Transverse colon (tissue), 4 donors: ENCODE measurements around the gene CYP4F3.

Experiments used
- EP300 ChIP-seq: sonication (generic); formaldehyde crosslinking; IDR thresholded peaks from one replicate; pipeline ENCODE4 v1.6.1; 2017; ENCODE audit warnings: antibody characterized with exemption, low read depth
- POLR2A ChIP-seq: fragments of 450-650 bp; IDR thresholded peaks from one replicate; pipeline ENCODE4 v1.6.1; 2016; ENCODE audit warnings: antibody characterized with exemption, mild to moderate bottlenecking, moderate library complexity
- POLR2AphosphoS5 ChIP-seq, 3 donors: sonication (generic); formaldehyde crosslinking; IDR thresholded peaks; one replicate each; pipeline ENCODE4 v1.6.1; 2016; ENCODE audit warnings: antibody characterized with exemption in 3 of 3
- TF ChIP-seq, protein P1 (sequence below), 5 experiments: fragments of 200-600 bp in 3 of 5; fragments of 450-650 bp in 2 of 5; sonication (generic) in 3 of 5; IDR thresholded peaks; 1 replicate in 2 of 5; 2 replicates in 3 of 5; pipeline ENCODE4 v1.5.1; 2016 to 2017; ENCODE audit warnings: antibody characterized with exemption in 5 of 5, inconsistent platforms in 3 of 5, mild to moderate bottlenecking in 2 of 5, moderate library complexity in 1 of 5

DNA sequence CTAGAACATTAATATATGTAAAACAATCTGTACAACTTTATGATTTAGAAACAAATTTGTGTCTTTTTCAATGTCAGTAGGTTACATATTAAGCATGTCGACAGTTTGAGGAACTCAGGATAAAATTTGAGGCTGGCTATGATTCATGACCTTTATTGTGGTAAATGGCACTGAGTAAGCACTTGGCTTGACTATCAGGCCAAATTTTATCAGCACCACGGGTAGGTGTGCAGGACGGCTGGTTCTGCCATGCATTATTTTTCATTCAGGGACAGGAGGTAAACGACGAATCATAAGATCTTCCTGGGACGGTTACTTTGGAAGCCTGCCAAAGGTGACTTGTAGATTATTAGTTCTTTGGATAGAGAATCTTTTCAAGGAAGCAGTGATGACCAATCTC lies 45.6 kb upstream of the CYP4F3 start:
- TF ChIP-seq, protein P1, sequence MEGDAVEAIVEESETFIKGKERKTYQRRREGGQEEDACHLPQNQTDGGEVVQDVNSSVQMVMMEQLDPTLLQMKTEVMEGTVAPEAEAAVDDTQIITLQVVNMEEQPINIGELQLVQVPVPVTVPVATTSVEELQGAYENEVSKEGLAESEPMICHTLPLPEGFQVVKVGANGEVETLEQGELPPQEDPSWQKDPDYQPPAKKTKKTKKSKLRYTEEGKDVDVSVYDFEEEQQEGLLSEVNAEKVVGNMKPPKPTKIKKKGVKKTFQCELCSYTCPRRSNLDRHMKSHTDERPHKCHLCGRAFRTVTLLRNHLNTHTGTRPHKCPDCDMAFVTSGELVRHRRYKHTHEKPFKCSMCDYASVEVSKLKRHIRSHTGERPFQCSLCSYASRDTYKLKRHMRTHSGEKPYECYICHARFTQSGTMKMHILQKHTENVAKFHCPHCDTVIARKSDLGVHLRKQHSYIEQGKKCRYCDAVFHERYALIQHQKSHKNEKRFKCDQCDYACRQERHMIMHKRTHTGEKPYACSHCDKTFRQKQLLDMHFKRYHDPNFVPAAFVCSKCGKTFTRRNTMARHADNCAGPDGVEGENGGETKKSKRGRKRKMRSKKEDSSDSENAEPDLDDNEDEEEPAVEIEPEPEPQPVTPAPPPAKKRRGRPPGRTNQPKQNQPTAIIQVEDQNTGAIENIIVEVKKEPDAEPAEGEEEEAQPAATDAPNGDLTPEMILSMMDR (IDR thresholded peaks at IDR 0.05), result no peak
- TF ChIP-seq POLR2A (no peak), POLR2AphosphoS5 (IDR thresholded peaks at IDR 0.05) (no peak), EP300 (no peak)
